Stimulated activated CD8-positive, alpha-beta memory T cell treated with anti-CD3 and anti-CD28 coated beads, Interleukin-12 subunit alpha, Interleukin-12 subunit beta, amount 100 ng/mL, for 24 hours (primary cell): Measurements from ENCODE around the gene FPGS.
A peak's percentile ranks its signal among the peaks of the same experiment; 100 is the strongest.
"Not testable (repeated sequence)": the region's sequence is repeated elsewhere in the genome, so short reads cannot be mapped to it uniquely, and the experiment has no call there.

Source experiments
- DNase-seq: peaks from one replicate; pipeline ENCODE4 v3.0.0-alpha.2; 2020; ENCODE audit errors: extremely low read depth

The FPGS gene

GRCh38 chr9:127771570-127772189 lies 31.0 kb upstream of the FPGS start:
- no peak for DNase-seq

- no peak for DNase-seq
Measured at GRCh38 chr9:127772603-127773002, 30.1 kb upstream of the FPGS start.

GRCh38 chr9:127773272-127773671 lies 29.4 kb upstream of the FPGS start:
- DNase-seq, result no peak

- no peak for DNase-seq
Measured at GRCh38 chr9:127773981-127774380, 28.7 kb upstream of the FPGS start.

- DNase-seq, result peak; percentile 45
Measured at GRCh38 chr9:127776195-127776923, 26.3 kb upstream of the FPGS start.

- no peak for DNase-seq
Measured at GRCh38 chr9:127776924-127777289, 25.8 kb upstream of the FPGS start.

- no peak for DNase-seq
Measured at GRCh38 chr9:127777368-127777980, 25.2 kb upstream of the FPGS start.

- no peak for DNase-seq
Measured at GRCh38 chr9:127778280-127779135, 24.2 kb upstream of the FPGS start, which contains the start of gene SH2D3C. Gene SH2D3C (minus strand): TSS chr9:127778666. CDS start chr9:127778627, 39 bp downstream.

GRCh38 chr9:127779136-127779981 lies 23.3 kb upstream of the FPGS start:
- peak; percentile 27 for DNase-seq

GRCh38 chr9:127780126-127780885 lies 22.4 kb upstream of the FPGS start:
- DNase-seq, result no peak

- DNase-seq, result not testable (repeated sequence)
Measured at GRCh38 chr9:127780909-127781308, 21.8 kb upstream of the FPGS start.

GRCh38 chr9:127781806-127782205 lies 20.9 kb upstream of the FPGS start:
- no peak for DNase-seq

GRCh38 chr9:127783111-127784008 lies 19.3 kb upstream of the FPGS start:
- DNase-seq, result peak; percentile 45

- peak; percentile 77 for DNase-seq
Measured at GRCh38 chr9:127785023-127785932, 17.4 kb upstream of the FPGS start.

GRCh38 chr9:127785933-127786772 lies 16.5 kb upstream of the FPGS start, which contains the start of gene CDK9:
Gene CDK9 (plus strand): TSS chr9:127786034. CDS start chr9:127786149, 115 bp downstream.
- peak; percentile 86 for DNase-seq

GRCh38 chr9:127786773-127787104 lies 15.9 kb upstream of the FPGS start:
- DNase-seq, result no peak

GRCh38 chr9:127788337-127789011 lies 14.2 kb upstream of the FPGS start:
- no peak for DNase-seq
